Heart left ventricle (tissue), 13 donors: ENCODE measurements around the gene GRK5.

Source experiments
- POLR2A ChIP-seq, 2 donors: fragments of 450-650 bp; IDR thresholded peaks; one replicate each; pipeline ENCODE4 v1.6.1; 2017; ENCODE audit warnings: antibody characterized with exemption in 2 of 2, mild to moderate bottlenecking in 2 of 2, moderate library complexity in 2 of 2
- TF ChIP-seq, protein P1 (sequence below), 12 donors: fragments of 200-600 bp; sonication (generic) in 4 of 12; IDR thresholded peaks; one replicate each; pipeline versions ENCODE4 v1.5.0 to v1.8.0; 2018 to 2022; ENCODE audit warnings: antibody characterized with exemption in 12 of 12, mild to moderate bottlenecking in 5 of 12
- donor health status: ischemic (EF 13 %, LVEDD 7.1; RV severe dilation, severe dysfunction).
- donor health status: DM: no; HTN: yes; CAD: no.
- donor health status: DM: no; HTN: no; CAD: no.
- donor health status: ischemic (EF 25% LVEDD 6.9; RV normal size, moderate dysfunction).
- donor health status: ischemic (EF 25% LVEDD 5.7; RV mildly dilated, moderate dysfunction).
- donor health status: ischemic (EF 35%, LVEDD 5.7; RV mildly dilated, moderate dysfunction).
- donor health status: nonischemic (EF 11% LVEDD 7.7; RV severe dilation, severe dysfunction).
- donor health status: DM: yes; HTN: yes; CAD: no.
- donor health status: PGD.
- donor health status: ischemic (EF 29% LVEDD 5.4; RV normal size, mild dysfunction).
- donor health status: nonischemic (EF 23%, LVEDD 6.1; RV moderate dilation, normal function).

DNA sequence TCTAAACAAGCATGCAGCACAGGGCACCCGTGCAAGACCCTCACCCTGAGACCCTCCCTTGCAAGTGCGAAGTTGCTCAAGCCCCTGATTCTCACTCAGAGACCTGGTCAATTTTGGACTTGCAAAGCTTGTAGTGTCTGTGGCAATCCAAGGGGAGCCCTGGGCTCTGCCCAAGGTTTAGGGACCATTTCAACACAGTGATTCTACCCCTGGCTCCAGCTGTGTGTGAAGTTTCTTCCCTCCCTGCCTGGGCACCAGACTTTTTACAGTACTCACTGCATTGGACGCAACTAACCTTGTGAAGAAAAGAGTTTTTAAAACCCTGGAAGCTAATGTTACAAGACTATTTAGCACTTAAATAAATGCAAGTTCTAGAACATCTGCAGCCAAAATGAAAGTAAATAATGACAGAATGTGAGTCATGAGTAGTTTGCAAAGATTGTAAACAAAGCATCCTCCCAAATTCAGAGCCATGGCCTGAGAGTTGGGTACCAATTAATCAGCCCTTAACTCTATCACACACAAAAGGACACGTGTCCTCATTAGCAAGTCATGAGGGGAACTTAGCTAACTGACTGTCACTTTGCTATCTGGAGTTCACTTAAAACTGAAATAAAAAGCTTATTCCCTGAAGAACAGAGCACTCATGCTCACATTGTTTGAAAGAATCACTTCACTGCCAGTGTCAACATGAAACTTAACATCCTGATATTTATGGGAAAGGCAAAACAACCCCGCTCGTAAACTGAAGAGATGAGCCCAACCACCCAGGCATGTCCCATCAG lies 287.1 kb downstream of the GRK5 start:
- TF ChIP-seq, protein P1, sequence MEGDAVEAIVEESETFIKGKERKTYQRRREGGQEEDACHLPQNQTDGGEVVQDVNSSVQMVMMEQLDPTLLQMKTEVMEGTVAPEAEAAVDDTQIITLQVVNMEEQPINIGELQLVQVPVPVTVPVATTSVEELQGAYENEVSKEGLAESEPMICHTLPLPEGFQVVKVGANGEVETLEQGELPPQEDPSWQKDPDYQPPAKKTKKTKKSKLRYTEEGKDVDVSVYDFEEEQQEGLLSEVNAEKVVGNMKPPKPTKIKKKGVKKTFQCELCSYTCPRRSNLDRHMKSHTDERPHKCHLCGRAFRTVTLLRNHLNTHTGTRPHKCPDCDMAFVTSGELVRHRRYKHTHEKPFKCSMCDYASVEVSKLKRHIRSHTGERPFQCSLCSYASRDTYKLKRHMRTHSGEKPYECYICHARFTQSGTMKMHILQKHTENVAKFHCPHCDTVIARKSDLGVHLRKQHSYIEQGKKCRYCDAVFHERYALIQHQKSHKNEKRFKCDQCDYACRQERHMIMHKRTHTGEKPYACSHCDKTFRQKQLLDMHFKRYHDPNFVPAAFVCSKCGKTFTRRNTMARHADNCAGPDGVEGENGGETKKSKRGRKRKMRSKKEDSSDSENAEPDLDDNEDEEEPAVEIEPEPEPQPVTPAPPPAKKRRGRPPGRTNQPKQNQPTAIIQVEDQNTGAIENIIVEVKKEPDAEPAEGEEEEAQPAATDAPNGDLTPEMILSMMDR (IDR thresholded peaks at IDR 0.05) = no peak
- no peak for TF ChIP-seq POLR2A (IDR thresholded peaks at IDR 0.05)
